GM21526 (cell line): Measurements from ENCODE around the gene TVP23C.

Experiments
- ATAC-seq: cut with Tn5 transposase; IDR thresholded peaks from one replicate; pipeline ENCODE4 v1.9.1; 2021; ENCODE audit warnings: moderate library complexity; ENCODE audit not compliant: unreplicated experiment, low FRiP score

The TVP23C gene

GRCh38 chr17:15466131-15466530, 97.2 kb downstream of the TVP23C start:
- no peak for ATAC-seq

GRCh38 chr17:15465045-15465701, 98.1 kb downstream of the TVP23C start:
- no peak for ATAC-seq

- ATAC-seq, result no peak
Measured at GRCh38 chr17:15464231-15464985, 98.9 kb downstream of the TVP23C start.

- no peak for ATAC-seq
Measured at GRCh38 chr17:15462976-15463772, 100.1 kb downstream of the TVP23C start.

GRCh38 chr17:15457723-15458094, 105.6 kb downstream of the TVP23C start:
- ATAC-seq, result no peak

- ATAC-seq, result no peak
Measured at GRCh38 chr17:15456972-15457722, 106.1 kb downstream of the TVP23C start.

GRCh38 chr17:15456496-15456895, 106.8 kb downstream of the TVP23C start:
- no peak for ATAC-seq

GRCh38 chr17:15454346-15454745, 108.9 kb downstream of the TVP23C start:
- no peak for ATAC-seq

GRCh38 chr17:15453782-15454181, 109.5 kb downstream of the TVP23C start:
- no peak for ATAC-seq

GRCh38 chr17:15453246-15453645, 110.0 kb downstream of the TVP23C start:
- ATAC-seq, result no peak

- ATAC-seq, result no peak
Measured at GRCh38 chr17:15452746-15453145, 110.5 kb downstream of the TVP23C start.
